PC-9 (cell line): Measurements from ENCODE around the gene RAPGEF1.

Experiments
- EZH2 ChIP-seq: fragments of 200-600 bp; sonication (generic); IDR thresholded peaks from 2 replicates; pipeline ENCODE4 v1.8.0; 2017; ENCODE audit warnings: antibody characterized with exemption, low read depth
- TF ChIP-seq, protein P1 (sequence below): fragments of 200-600 bp; sonication (generic); conservative IDR thresholded peaks from 2 replicates; pipeline ENCODE4 v1.6.1; 2017; ENCODE audit warnings: mixed run types, antibody characterized with exemption, mild to moderate bottlenecking, moderate library complexity

DNA sequence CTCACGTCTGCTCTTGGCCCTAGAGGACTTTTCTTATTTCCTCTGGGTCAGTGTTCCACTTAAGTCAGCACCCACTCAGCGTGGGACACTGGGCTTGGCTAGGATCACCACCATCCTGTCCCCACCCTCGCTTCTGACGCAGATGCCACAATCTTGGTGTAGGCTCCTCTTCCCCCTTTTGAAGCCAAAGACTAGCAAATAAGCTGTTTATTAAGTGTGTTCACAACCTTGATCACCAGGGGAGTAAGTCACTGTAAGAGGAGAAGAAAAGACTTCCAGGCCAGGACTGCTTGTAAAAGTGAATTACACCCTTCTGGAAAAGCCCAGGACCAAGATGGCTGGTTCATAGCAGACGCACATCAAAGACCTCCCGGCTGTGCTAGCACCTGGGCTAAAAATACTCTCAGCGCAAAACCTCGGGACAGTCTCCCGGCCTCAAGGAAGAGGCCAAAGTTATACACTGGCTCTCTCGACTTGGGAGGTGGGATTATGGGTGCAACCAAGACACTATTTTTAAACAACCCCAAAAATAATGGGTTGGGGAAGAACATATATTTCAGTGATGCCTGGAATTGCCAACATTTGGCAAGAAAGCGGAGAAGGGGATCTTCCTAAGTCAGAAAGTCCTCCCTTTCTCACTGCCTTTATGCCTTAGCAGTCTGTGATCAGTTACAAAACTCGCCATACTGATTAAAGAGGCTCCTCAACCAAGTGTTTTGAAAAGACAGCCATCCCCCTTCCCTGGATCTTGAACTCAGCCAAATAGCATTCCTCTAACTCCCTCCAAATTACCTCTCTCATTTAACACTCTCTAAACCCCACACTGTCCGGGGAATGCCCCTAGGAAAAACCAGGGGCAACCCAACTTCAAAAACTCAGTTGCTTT, 69.4 kb downstream of the RAPGEF1 start:
- TF ChIP-seq, protein P1, sequence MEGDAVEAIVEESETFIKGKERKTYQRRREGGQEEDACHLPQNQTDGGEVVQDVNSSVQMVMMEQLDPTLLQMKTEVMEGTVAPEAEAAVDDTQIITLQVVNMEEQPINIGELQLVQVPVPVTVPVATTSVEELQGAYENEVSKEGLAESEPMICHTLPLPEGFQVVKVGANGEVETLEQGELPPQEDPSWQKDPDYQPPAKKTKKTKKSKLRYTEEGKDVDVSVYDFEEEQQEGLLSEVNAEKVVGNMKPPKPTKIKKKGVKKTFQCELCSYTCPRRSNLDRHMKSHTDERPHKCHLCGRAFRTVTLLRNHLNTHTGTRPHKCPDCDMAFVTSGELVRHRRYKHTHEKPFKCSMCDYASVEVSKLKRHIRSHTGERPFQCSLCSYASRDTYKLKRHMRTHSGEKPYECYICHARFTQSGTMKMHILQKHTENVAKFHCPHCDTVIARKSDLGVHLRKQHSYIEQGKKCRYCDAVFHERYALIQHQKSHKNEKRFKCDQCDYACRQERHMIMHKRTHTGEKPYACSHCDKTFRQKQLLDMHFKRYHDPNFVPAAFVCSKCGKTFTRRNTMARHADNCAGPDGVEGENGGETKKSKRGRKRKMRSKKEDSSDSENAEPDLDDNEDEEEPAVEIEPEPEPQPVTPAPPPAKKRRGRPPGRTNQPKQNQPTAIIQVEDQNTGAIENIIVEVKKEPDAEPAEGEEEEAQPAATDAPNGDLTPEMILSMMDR = no peak
- no peak for TF ChIP-seq EZH2
